Activated CD4-positive, alpha-beta T cell treated with anti-CD3 and anti-CD28 coated beads, Interleukin-2, amount 50 U/mL, for 1 hour (primary cell): ENCODE data around the gene CLTA.

ENCODE experiments used
- DNase-seq: peaks from one replicate; pipeline ENCODE4 v3.0.0-alpha.2; 2020

CLTA gene

DNA sequence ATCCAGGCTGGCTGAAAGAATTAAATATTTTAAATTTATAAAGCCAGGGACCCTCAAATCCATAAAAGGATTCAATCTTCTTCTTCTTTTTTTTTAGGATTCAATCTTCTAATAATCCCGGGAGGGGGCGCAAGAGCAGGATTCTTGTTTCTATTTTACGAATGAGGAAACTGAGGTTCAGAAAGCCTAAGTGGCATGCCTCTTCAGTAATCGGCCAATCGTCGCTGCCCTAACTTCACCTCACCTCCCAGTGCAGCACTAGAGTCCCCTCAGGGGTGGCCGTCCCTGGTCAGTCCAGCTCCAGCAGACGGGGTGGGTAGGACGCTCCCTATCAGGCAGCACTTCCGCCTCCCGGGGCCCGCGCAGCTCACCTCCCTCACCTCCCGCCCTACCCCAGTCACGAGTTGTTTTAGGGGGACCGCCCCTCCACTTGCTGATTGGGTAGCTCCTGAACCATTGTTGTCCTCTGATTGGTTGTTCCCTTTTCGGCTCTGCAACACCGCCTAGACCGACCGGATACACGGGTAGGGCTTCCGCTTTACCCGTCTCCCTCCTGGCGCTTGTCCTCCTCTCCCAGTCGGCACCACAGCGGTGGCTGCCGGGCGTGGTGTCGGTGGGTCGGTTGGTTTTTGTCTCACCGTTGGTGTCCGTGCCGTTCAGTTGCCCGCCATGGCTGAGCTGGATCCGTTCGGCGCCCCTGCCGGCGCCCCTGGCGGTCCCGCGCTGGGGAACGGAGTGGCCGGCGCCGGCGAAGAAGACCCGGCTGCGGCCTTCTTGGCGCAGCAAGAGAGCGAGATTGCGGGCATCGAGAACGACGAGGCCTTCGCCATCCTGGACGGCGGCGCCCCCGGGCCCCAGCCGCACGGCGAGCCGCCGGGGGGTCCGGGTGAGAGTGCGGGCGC, at the start of gene CLTA:
Gene CLTA, plus strand, starts transcription at position 534 of the 902 bp plus-strand sequence. Its CDS starts 136 bp downstream, at position 670.
- DNase-seq = peak; percentile 88

- no peak for DNase-seq
Measured at GRCh38 chr9:36141288-36141687, 49.4 kb upstream of the CLTA start.

GRCh38 chr9:36141761-36142160, 49.0 kb upstream of the CLTA start:
- DNase-seq = no peak

DNA sequence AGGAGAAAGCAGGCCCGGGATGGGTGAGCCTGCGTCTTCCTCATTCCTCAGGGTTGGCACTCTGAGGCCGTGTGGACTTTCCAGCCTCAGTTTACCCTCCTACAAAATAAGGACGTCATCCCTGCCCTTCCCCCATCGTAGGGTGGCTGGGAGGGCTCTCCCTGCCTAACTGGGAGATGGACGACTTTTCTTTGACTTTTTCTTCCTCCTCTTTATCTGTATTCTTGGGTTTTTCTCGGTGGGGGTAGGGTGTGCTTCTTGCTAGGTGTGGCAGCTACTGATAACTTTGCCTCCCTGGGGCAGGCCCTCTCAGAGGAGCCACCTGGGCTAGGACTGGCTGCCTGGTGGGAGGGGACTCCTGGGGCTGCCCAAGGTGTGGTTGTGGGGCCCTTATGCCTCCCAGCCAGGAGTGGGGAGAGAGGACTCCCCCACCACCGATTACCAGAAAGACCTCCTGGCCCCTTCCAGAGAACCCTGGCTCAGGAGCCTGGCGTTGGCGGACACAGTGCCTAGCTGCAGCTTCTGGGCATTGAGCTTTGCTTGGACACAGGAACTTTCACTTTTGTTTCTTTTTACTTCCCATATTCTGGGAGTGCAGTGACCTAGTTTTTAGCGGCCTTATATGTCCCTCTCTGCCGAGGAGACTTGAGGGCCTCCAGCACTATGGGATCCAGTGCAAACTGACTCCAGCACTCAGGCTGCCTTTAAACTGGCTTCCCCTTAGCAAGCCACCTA, 48.0 kb upstream of the CLTA start:
- no peak for DNase-seq

- no peak for DNase-seq
Measured at GRCh38 chr9:36143245-36143641, 47.5 kb upstream of the CLTA start.

GRCh38 chr9:36144309-36145232, 46.1 kb upstream of the CLTA start:
- no peak for DNase-seq

DNA sequence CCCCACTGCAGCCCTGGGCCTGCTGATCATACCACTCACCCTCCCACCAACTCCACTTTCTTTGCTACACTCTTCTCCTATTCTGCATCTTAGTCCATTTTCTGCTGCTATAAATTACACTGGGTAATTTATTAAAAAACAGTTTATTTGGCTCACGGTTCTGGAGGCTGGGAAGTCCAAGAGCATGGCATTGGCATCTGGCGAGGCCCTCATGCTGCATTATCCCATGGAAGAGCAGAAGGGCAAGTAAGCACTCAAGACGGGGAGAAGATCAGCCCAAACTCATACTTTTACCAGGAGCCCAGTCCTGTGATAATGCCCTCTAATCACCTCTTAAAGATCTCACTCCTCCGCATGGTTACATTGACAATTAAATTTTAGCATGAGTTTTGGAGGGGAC, 44.8 kb upstream of the CLTA start:
- no peak for DNase-seq

- DNase-seq = no peak
Measured at GRCh38 chr9:36146651-36147050, 44.1 kb upstream of the CLTA start.

GRCh38 chr9:36147441-36148175, 43.1 kb upstream of the CLTA start:
- DNase-seq = no peak

GRCh38 chr9:36148311-36149051, 42.2 kb upstream of the CLTA start:
- peak; percentile 71 for DNase-seq

DNA sequence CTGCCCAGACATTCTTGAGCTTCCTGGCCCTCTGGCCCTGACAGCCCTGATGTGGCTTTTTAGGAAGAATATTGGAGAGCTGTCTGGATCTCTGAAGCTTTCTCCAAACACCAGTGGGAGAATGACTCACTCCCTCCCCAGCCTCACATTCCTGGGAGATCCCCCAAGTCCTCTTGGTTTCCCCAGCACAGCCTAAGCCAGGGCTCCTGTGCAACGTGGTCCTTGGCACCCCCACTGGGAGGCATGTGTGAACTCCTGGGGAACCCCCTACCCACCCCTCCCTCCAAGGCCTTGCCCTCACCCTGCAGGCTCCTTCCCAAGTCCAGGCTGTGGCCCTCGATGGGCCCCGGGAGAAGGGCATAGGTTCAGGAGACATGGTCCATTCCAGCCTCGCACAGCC, 41.5 kb upstream of the CLTA start:
- no peak for DNase-seq

DNA sequence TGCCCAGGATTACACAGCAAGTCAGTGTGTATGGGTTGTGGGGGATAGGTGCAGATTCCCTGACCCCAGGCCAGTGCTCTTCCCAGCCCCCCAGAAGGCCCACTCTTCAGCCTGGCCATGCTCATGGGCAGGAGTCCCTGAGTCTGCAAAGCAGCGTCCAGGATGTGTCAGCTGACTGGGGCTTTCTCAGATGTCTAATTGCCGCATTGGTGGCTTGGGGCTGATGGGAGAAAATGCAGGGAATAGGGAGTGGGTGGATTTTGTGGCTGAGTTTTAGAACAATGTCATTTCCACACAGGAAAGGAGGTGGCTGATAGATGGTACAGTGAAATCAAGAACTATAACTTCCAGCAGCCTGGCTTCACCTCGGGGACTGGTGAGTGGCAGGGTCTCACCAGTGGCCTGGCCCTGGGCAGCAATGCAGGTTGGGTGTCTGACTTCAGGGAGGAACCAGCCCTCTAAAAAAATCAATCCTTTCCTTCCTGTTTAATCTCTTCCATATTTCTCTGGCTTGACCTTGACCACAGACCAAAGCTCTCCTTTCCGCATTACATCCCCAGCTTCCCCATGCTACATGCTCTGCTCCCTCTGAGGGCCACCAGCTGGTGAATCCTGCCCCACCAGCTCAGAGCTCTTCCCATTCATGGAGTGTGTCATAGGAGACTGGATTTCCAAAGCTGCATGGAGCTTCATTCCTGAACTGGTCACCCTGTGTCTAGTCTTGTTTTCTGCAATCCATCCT, 40.0 kb upstream of the CLTA start:
- DNase-seq = no peak

DNA sequence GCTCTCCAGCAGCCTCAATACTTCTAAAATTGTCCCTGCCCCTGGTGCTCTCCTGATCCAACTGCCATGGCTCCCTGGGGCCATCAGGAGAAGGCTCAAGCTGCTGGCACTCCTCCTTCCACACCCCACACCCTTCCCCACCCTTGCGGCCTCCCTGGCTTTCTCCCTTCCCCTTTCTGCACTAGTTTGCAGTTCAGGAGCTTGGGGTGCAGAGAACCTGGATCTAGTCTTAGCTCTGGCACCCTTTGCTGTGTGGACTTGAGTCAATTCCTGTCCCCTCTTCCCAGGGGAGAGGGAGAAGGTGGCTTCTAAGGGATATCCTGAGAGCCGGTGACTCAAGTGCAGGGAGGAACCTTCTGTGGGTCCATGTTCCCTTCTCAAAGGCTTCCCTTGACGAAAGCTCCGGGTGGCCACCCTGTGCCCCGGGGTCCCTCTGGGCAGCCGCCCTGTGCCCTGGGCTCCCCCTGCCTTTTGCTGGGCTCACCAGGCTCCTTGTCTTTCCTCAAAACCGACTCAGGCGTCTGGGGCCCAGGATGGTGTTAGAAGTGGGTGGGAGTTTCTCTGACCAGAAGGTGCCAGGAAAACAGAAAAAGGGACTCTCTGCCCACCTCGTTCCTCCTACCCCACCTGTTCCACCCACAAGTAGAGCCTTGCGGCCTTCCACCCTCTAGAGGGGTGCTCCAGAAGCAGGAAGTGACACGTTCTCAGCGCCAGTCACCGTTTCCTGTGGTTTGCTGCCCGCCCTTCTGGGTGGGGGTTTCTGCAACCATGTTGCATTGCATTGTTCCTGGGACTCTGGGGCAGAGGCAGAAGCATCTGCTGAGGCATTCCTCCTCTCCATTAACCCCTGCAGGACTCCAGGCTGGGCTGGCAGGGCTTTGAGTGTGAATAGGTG, 39.2 kb upstream of the CLTA start:
- peak; percentile 83 for DNase-seq

DNA sequence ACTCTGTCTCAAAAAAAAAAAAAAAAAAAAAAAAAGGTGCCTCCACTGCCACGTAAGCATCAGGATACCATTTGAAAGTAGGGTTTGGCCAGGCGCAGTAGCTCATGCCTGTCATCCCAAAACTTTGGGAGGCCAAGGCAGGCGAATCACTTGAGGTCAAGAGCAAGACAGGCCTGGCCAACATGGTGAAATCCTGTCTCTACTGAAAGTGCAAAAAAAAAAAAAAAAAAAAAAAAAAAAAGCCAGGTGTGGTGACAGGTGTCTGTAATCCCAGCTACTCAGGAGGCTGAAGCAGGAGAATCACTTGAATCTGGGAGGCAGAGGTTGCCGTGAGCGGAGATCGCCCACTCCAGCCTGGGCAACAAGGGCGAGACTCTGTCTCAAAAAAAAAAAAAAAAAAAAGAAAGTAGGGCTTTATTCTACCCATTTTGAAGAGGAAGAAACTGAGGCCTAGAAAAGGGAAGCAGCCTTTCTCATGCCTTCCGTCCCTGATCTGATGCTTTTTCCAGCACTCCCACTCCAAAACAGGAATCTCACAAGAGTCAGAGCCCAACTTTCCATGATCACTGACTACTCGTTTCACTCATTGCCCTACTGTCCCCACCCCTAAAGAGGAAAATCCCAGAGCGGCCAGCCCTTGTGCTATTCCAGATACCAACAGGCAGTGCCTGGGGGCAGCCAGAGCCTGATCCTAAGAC, 37.8 kb upstream of the CLTA start:
- DNase-seq = no peak

- DNase-seq = no peak
Measured at GRCh38 chr9:36153746-36154145, 37.0 kb upstream of the CLTA start.

GRCh38 chr9:36154331-36154952, 36.3 kb upstream of the CLTA start:
- DNase-seq = no peak

DNA sequence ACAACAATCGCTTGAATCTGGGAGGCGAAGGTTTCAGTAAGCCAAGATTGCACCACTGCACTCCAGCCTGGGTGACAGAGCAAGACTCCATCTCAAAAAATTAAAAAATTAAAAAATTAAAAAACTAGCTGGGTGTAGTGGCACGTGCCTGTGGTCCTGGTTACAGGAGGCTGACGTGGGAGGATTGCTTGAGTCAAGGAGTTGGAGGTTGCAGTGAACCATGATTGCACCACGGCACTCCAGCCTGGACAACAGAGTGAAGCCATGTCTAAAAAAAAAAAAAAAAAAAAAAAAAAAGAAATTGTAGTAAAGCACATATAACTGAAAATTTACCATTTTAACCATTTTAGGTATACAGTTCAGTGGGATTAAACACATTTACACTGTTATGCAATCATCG, 34.6 kb upstream of the CLTA start:
- no peak for DNase-seq

DNA sequence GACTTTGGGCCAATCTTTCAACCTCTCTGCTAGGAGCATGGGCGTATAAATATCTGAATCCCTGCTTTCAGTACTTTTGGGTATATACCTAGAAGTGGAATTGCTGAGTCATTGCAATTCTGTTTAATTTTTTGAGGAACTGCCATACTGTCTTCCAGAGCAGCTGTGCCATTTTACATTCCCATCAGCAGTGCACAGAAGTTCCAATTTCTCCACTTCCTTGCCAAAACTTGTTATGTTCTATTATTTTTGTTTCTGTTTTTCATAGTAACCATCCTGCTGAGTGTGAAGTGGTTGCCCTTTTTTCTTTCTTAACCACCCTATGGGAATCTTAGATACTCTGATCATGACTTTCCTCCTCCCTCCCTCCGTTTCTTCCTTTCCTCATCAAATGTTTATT, 32.6 kb upstream of the CLTA start:
- no peak for DNase-seq

DNA sequence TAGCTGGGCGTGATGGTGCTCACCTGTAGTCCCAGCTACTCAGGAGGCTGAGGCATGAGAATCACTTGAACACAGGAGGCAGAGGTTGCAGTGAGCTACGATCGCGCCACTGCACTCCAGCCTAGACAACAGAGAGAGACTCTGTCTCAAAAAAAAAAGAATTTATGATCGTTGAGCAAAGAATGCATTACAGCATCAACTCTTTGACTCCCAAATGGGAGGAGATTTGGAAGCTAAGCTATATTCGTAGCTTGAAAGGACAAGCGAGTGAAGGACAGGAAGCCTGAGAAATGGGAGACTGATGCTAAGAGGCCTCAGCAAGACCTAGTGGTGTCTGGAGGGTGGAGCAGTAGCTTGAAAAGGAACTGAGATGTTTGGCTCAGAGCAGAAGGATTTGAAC, 31.8 kb upstream of the CLTA start:
- no peak for DNase-seq
